ENCODE results near the gene SLIT3.

SLIT3 gene

GRCh38 chr5:169300468-169301385 is at the start of gene SLIT3:
SLIT3 (minus strand) TSS chr5:169301139; CDS start chr5:169300709, 430 bp downstream.
- peak; percentile 51 for DNase-seq

GRCh38 chr5:169350016-169350415 is 49.1 kb upstream of the SLIT3 start:
- DNase-seq, result no peak

- DNase-seq, result no peak
These were observed 46.8 kb upstream of the SLIT3 start for GRCh38 chr5:169347786-169348185.

GRCh38 chr5:169344629-169345028 is 43.7 kb upstream of the SLIT3 start:
- DNase-seq, result no peak

- DNase-seq, result no peak
These were observed 42.8 kb upstream of the SLIT3 start for GRCh38 chr5:169343766-169344165.

GRCh38 chr5:169341556-169341955 is 40.6 kb upstream of the SLIT3 start:
- no peak for DNase-seq

- no peak for DNase-seq
These were observed 38.9 kb upstream of the SLIT3 start for GRCh38 chr5:169339869-169340268.

- no peak for DNase-seq
These were observed 35.3 kb upstream of the SLIT3 start for GRCh38 chr5:169336242-169336641.

GRCh38 chr5:169335806-169336205 is 34.9 kb upstream of the SLIT3 start:
- DNase-seq, result no peak

- no peak for DNase-seq
These were observed 32.6 kb upstream of the SLIT3 start for GRCh38 chr5:169333518-169333917.

GRCh38 chr5:169331292-169331852 is 30.4 kb upstream of the SLIT3 start:
- DNase-seq, result no peak

GRCh38 chr5:169328401-169328800 is 27.5 kb upstream of the SLIT3 start:
- DNase-seq, result no peak

GRCh38 chr5:169325273-169325672 is 24.3 kb upstream of the SLIT3 start:
- no peak for DNase-seq

GRCh38 chr5:169318556-169318955 is 17.6 kb upstream of the SLIT3 start:
- no peak for DNase-seq

- DNase-seq, result no peak
These were observed 6.7 kb upstream of the SLIT3 start for GRCh38 chr5:169307646-169308045.

GRCh38 chr5:169305366-169305765 is 4.4 kb upstream of the SLIT3 start:
- no peak for DNase-seq

- no peak for DNase-seq
These were observed 3.2 kb upstream of the SLIT3 start for GRCh38 chr5:169304175-169304574.

GRCh38 chr5:169303119-169303515 is 2.2 kb upstream of the SLIT3 start:
- DNase-seq, result no peak

- DNase-seq, result no peak
These were observed 1.7 kb upstream of the SLIT3 start for GRCh38 chr5:169302491-169303118.

GRCh38 chr5:169301986-169302385 is 1.0 kb upstream of the SLIT3 start:
- no peak for DNase-seq

GRCh38 chr5:169301386-169301934 is 521 bp upstream of the SLIT3 start:
- DNase-seq, result no peak

- no peak for DNase-seq
These were observed 1.1 kb downstream of the SLIT3 start for GRCh38 chr5:169299663-169300467.

GRCh38 chr5:169299191-169299662 is 1.7 kb downstream of the SLIT3 start:
- DNase-seq, result no peak
